ENCODE measurements around the gene NSFL1C. TPM values are rescaled to one million over a fixed set of nuclear protein-coding genes. Genes with fewer than 3 reads are reported as not detected.

Gene NSFL1C
- total RNA-seq, 4 donors from 2014 or later, result 34.0 to 61.9 (median 57.5) TPM

DNA sequence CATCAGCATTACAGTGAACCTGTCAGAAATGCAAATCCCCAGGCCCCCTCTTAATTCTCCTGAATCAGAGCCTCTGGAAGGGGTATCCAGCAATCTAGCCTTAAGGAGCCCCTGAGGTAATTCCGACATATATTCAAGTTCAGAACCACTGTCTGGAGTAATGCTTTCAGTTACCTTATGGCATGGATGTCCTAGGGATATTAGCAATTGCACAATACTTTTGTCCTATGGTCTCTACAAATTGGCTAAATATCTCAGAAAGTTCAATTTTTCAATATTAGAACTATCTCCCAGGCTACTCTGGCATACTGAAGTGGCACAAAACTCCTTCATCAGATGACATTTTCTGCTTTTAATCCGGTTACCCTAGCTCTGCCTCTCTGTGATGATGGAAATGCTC, 6.4 kb downstream of the NSFL1C start:
- DNase-seq (ENCODE audit: low spot score), result no peak
- no peak for ATAC-seq (ENCODE audit: low FRiP score)
- TF ChIP-seq, protein P1, sequence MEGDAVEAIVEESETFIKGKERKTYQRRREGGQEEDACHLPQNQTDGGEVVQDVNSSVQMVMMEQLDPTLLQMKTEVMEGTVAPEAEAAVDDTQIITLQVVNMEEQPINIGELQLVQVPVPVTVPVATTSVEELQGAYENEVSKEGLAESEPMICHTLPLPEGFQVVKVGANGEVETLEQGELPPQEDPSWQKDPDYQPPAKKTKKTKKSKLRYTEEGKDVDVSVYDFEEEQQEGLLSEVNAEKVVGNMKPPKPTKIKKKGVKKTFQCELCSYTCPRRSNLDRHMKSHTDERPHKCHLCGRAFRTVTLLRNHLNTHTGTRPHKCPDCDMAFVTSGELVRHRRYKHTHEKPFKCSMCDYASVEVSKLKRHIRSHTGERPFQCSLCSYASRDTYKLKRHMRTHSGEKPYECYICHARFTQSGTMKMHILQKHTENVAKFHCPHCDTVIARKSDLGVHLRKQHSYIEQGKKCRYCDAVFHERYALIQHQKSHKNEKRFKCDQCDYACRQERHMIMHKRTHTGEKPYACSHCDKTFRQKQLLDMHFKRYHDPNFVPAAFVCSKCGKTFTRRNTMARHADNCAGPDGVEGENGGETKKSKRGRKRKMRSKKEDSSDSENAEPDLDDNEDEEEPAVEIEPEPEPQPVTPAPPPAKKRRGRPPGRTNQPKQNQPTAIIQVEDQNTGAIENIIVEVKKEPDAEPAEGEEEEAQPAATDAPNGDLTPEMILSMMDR (IDR thresholded peaks at IDR 0.05), result no peak

DNA sequence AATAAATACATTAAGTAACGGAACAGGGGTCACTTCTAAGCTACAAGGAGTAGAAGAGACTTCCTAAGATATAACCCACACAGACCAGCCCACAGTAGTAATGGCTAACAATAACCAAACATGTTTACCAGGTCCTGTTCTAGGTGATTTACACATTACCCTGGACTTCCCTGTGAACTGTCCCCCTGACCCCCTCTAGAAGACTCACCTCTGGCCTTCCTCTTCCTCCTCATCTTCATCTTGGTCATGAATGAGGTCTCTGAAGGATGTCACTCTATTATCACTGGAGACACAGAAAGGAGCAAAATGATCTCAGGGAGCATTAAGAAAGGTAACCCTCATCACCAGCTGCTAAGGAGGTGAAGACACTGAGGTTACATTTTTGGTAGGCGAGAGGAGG, 8.7 kb downstream of the NSFL1C start:
- no peak for ATAC-seq (ENCODE audit: low FRiP score)
- TF ChIP-seq, protein P1 (IDR thresholded peaks at IDR 0.05), result no peak
- DNase-seq (ENCODE audit: low spot score), result no peak

DNA sequence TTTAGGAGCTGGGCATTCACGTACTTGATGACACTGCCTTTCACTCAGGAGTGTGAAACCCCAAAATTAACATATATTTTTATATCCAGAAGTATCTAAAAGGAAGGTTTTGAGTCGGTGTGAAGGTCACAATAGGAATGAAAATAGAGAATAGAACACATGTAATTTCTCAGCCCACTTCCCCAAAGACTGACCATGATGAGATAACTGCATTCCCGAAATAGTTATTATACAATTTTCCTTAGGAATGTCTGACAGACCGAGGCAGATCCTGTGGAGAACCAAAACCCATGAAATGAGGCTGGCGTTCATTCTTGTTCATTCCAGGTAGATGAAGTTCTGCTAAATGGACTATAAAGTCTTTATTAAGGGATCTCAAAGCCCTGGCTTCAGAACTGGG, 10.3 kb downstream of the NSFL1C start:
- DNase-seq (ENCODE audit: low spot score), result no peak
- TF ChIP-seq, protein P1 (IDR thresholded peaks at IDR 0.05), result no peak

DNA sequence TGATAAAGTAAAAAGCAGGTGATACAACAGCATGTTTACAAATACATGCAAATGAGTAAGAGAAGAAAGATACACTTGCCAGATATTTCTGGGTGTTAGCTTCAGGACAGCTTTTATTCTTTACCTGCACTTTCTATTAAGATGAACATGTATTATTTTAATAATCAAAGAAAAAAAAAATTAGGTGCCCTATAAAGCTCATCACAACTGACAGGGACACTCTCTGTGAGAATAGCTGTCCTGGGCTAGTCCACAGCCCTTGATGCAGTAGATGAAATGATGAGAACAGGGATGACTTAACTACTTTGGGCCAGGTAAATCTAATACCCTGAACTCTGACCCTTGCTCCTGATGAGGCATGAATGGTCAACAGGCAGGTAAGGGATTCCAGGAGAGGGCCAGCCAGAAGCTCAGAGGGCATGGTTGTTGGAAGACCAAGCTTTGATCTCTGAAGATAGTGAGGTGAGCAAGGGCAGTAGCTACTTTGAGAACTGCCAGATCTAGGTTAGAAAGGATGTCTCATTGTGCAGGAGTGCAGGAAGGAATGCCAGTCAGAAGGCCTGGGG, 15.6 kb downstream of the NSFL1C start:
- DNase-seq (ENCODE audit: low spot score) (no peak), ATAC-seq (ENCODE audit: low FRiP score) (no peak)
- TF ChIP-seq, protein P1 (IDR thresholded peaks at IDR 0.05), result no peak

More for the DNA sequence above, 10.3 kb downstream of the NSFL1C start:
- ATAC-seq (ENCODE audit: low FRiP score), result no peak

DNA sequence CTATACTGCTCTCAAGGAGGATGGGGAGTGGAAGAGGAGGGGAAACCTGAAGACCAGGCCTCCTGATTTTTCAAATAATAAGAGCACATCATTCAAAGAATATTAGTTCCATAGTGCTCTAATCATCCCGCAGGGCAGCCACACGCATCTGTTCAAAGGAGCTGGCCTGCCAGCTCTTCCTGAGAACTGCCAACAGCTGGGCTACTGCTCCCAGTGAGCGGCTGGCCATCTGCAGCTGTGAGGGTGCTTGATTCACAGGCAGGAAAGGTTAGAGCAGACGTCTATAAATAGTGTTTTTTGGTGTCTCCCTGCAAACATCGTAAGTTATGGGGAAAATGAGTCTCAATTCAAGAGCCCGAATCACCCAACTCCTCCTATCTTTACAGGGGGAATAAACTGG, 17.3 kb downstream of the NSFL1C start:
- TF ChIP-seq, protein P1 (IDR thresholded peaks at IDR 0.05), result no peak
- ATAC-seq (ENCODE audit: low FRiP score) (no peak), DNase-seq (ENCODE audit: low spot score) (no peak)

DNA sequence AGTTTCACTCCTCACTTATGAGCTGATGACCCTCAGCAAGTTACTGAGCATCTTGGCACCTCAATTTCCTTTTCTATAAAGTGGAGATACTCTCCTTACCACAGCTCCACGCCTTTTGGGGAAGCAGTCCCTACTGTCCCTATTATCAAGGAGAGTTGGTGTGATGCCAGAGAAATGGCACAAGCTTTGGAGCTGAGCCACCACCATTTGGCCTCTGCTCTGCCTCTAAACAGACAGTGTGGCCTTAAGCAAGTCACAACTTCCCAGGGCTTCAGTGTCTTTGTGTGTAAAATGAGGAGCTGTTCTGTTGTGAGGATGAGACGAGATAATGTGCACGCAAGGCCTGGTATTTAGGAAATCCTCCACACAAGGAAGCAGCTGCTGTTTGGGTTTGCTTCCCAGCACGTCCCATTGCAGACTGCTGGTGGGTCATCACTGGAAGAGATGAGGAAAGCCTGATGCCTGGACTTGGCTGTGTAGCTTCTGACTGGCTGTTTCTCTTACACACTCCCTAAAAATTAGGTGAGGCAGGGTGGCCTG, 18.5 kb downstream of the NSFL1C start:
- DNase-seq (ENCODE audit: low spot score) (no peak), ATAC-seq (ENCODE audit: low FRiP score) (no peak)
- TF ChIP-seq, protein P1 (IDR thresholded peaks at IDR 0.05), result no peak

DNA sequence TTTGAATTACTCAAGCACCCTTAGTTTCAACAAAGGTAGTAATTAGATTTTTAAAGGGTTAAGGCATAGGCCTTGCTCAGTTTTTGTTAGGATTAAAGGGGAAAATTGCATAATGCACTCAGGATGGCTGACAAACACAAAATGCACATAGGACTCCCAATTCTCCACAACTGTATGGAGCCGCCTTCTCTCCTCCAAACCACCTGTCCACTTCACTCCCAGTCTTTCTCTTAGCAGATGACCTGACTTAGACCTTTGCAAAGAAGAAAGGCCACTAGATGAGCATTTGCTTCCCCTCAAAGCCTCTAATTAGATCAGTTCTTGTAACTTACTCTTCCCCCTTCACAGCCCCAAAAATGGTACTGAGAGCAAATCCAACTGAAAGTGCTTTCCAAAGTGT, 20.1 kb downstream of the NSFL1C start:
- no peak for ATAC-seq (ENCODE audit: low FRiP score)
- no peak for DNase-seq (ENCODE audit: low spot score)
- TF ChIP-seq, protein P1 (IDR thresholded peaks at IDR 0.05), result no peak
